GM12878 (cell line): ENCODE measurements around the gene ANK2. TPM values are rescaled to one million over a fixed set of nuclear protein-coding genes. Genes with fewer than 3 reads are reported as not detected.

Experiments
- ATAC-seq: fragments of 200-7000 bp; cut with Tn5 transposase; 3 replicates; pipeline ENCODE4 v1.9.1; 2020; ENCODE audit warnings: mild to moderate bottlenecking, moderate library complexity
- BruUV-seq: library from RNA; stranded (reverse); fragments of 400-500 nt; replicated peaks from 2 replicates; lab custom pipeline; 2021; lab: Mats Ljungman, UMichigan
- CTCF ChIA-PET: fragments of 300-600 bp; sonication (Branson Sonifier 250); formaldehyde crosslinking; extraction: SDS; loops from one replicate; lab custom pipeline; 2021; ENCODE audit warnings: inconsistent platforms; lab: Yijun Ruan, JAX
- POLR2A ChIA-PET: fragments of 350-600 bp; formaldehyde crosslinking; extraction: SDS; loops from one replicate; lab custom pipeline; 2021; ENCODE audit warnings: inconsistent platforms; lab: Charles Lee
- RAD21 ChIA-PET: fragments of 300-600 bp; sonication (Branson Sonifier 250); formaldehyde crosslinking; loops from one replicate; lab custom pipeline; 2023; ENCODE audit warnings: antibody characterized with exemption; ENCODE audit not compliant: unreplicated experiment; lab: Charles Lee
- SMC1A ChIA-PET: fragments of 300-600 bp; sonication (Branson Sonifier 250); formaldehyde crosslinking; loops from one replicate; lab custom pipeline; 2023; ENCODE audit not compliant: unreplicated experiment, uncharacterized antibody; lab: Charles Lee
- DNase-seq: peaks from one replicate; pipeline ENCODE4 v3.0.0-alpha.2; 2011; ENCODE audit warnings: low read depth, low spot score
- FAIRE-seq: peaks from 3 replicates; lab custom pipeline; 2011; peaks lifted over from hg19 to GRCh38; lab: Jason Lieb, UNC
- H2AFZ ChIP-seq: 2 replicates; pipeline ENCODE4 v1.6.0; 2011; ENCODE audit warnings: low read depth, low read length, control low read depth; ENCODE audit not compliant: control insufficient read depth
- H3K27ac ChIP-seq: 2 replicates; pipeline ENCODE4 v1.5.1; 2011; ENCODE audit warnings: control low read depth; ENCODE audit not compliant: control insufficient read depth, insufficient read depth
- H3K27me3 ChIP-seq, 2 experiments: replicated peaks in 1 of 2; 2 replicates each; pipeline versions ENCODE4 v1.6.0 to v1.6.1; 2011; ENCODE audit warnings: low read length in 1 of 2; ENCODE audit not compliant: control insufficient read depth in 2 of 2, insufficient read depth in 2 of 2
- H3K36me3 ChIP-seq, 2 experiments: 2 replicates each; pipeline ENCODE4 v1.5.1; 2011; ENCODE audit warnings: low read length in 1 of 2; ENCODE audit not compliant: control insufficient read depth in 2 of 2, insufficient read depth in 2 of 2
- H3K4me1 ChIP-seq: 2 replicates; pipeline ENCODE4 v1.6.1; 2011; ENCODE audit warnings: mild to moderate bottlenecking, low read length, moderate library complexity, mixed read lengths; ENCODE audit not compliant: control insufficient read depth, insufficient read depth
- H3K4me2 ChIP-seq: 2 replicates; pipeline ENCODE4 v1.6.0; 2011; ENCODE audit warnings: control low read depth; ENCODE audit not compliant: control insufficient read depth, insufficient read depth
- H3K4me3 ChIP-seq: fragments of 200-600 bp; sonication (generic); 2 replicates; pipeline ENCODE4 v1.5.1; 2016
- H3K79me2 ChIP-seq: 2 replicates; pipeline ENCODE4 v1.6.0; 2011; ENCODE audit warnings: low read length; ENCODE audit not compliant: control insufficient read depth, insufficient read depth
- H3K9ac ChIP-seq: 2 replicates; pipeline ENCODE4 v1.8.0; 2011; ENCODE audit warnings: low read length, control low read depth, mixed read lengths; ENCODE audit not compliant: control insufficient read depth, insufficient read depth
- H3K9me3 ChIP-seq: replicated peaks from 3 replicates; pipeline ENCODE4 v1.5.1; 2011; ENCODE audit warnings: mild to moderate bottlenecking, low read length; ENCODE audit not compliant: control insufficient read depth, insufficient read depth
- H4K20me1 ChIP-seq: 2 replicates; pipeline ENCODE4 v1.6.0; 2011; ENCODE audit not compliant: control insufficient read depth, insufficient read depth
- KLF5 ChIP-seq: fragments of 450-650 bp; IDR thresholded peaks from 2 replicates; pipeline ENCODE4 v1.6.1; 2014; ENCODE audit warnings: mild to moderate bottlenecking; ENCODE audit not compliant: partially characterized antibody
- MEF2B ChIP-seq: fragments of 450-650 bp; IDR thresholded peaks from 2 replicates; pipeline ENCODE4 v1.6.1; 2018; ENCODE audit warnings: mild to moderate bottlenecking, moderate library complexity; ENCODE audit not compliant: partially characterized antibody, poor library complexity, severe bottlenecking
- NR2F1 ChIP-seq: fragments of 450-650 bp; conservative IDR thresholded peaks from 2 replicates; pipeline ENCODE4 v1.6.1; 2017; ENCODE audit warnings: mild to moderate bottlenecking
- POLR2A ChIP-seq: IDR thresholded peaks from 2 replicates; pipeline ENCODE4 v1.6.1; 2011; ENCODE audit warnings: low read depth, mild to moderate bottlenecking, low read length
- RCOR1 ChIP-seq: conservative IDR thresholded peaks from 2 replicates; pipeline ENCODE4 v1.6.1; 2012; ENCODE audit warnings: low read depth, low read length, improper control_type of control experiment
- STAT3 ChIP-seq: IDR thresholded peaks from 2 replicates; pipeline ENCODE4 v1.6.1; 2011; ENCODE audit warnings: low read depth, low read length, improper control_type of control experiment
- ZNF622 ChIP-seq: fragments of 450-650 bp; IDR thresholded peaks from 2 replicates; pipeline ENCODE4 v1.6.1; 2017; ENCODE audit warnings: mild to moderate bottlenecking, inconsistent platforms
- WGBS: methylation state at CpG from one replicate; pipeline ENCODE4 v1.1.6; 2016; ENCODE audit warnings: low lambda C conversion rate; ENCODE audit not compliant: insufficient replicate concordance, insufficient coverage; ENCODE audit errors: missing lambda C conversion rate; 5-methylcytosine and 5-hydroxymethylcytosine counted together
- in situ Hi-C: fragments of 300-500 bp; cut with MboI; formaldehyde crosslinking; loops from 9 replicates; pipeline ENCODE4 v1.14.3; 2018; ENCODE audit warnings: mixed read lengths
- intact Hi-C: fragments of 100-400 bp; cut with micrococcal nuclease; formaldehyde crosslinking; loops from one replicate; pipeline ENCODE4 v1.14.2; 2022; ENCODE audit not compliant: unreplicated experiment
- polyA plus RNA-seq, 11 experiments: library from polyadenylated mRNA; depleted of rRNA in 4 of 11; unstranded in 6 of 11; stranded (reverse) in 5 of 11; fragments of >200 nt; fragmentation: Nextera tagmentation in 4 of 11; fragmentation: Illumina TruSeq in 1 of 11; extraction: Ambion mirVana in 4 of 11; extraction: Trizol in 1 of 11; gene quantifications; 1 replicate in 1 of 11; 2 replicates in 10 of 11; pipeline versions ENCODE4 v1.2.1 to v1.2.3, GENCODE V29; 2011 to 2016; ENCODE audit warnings: inconsistent platforms in 2 of 11, missing spikeins in 2 of 11, low read depth in 1 of 11
- total RNA-seq, 4 experiments: library from RNA; depleted of rRNA in 3 of 4; stranded (reverse); fragments of >200 nt in 3 of 4; fragmentation: Illumina TruSeq in 1 of 4; extraction: Trizol in 1 of 4; gene quantifications; 2 replicates each; pipeline versions ENCODE4 v1.2.1 to v1.2.3, GENCODE V29; 2013 to 2021
- TF ChIP-seq, protein P1 (sequence below): fragments of 450-650 bp; conservative IDR thresholded peaks from 2 replicates; pipeline ENCODE4 v1.6.1; 2017; ENCODE audit warnings: mild to moderate bottlenecking, moderate library complexity

ANK2 gene
- total and polyA plus RNA-seq, 10 of the 15 experiments (the other 5 are each of a cell fraction or from before 2014, with no cell fraction given), result 1.6 to 13.0 (median 4.1) TPM

DNA sequence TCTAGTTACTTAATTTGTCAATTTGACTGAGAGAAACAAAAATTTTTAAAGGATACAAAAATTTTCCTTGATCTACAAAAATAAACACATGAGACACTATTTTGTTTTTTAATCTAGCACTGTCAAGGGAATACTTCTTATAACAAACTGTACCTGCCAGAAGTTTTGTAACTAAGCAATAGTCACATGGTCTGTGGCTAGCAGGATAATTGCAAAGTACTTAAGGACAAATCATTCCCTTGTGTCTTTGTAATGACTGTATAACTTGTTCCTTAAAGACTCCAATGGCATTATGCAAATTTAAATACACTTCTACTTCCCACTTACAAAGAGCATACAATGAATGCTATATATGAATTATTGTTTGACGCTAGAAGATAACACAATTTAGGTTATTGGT is 25.1 kb upstream of the ANK2 start:
- H4K20me1 ChIP-seq, result no peaks in the 10 kb centered on the region
- SMC1A ChIA-PET, result no interaction called here
- H3K27ac ChIP-seq, result no peak overlapping the region
- no peaks in the 10 kb centered on the region for H3K9me3 ChIP-seq
- no peak overlapping the region for H3K4me2 ChIP-seq
- no peak for TF ChIP-seq RCOR1
- TF ChIP-seq, protein P1, sequence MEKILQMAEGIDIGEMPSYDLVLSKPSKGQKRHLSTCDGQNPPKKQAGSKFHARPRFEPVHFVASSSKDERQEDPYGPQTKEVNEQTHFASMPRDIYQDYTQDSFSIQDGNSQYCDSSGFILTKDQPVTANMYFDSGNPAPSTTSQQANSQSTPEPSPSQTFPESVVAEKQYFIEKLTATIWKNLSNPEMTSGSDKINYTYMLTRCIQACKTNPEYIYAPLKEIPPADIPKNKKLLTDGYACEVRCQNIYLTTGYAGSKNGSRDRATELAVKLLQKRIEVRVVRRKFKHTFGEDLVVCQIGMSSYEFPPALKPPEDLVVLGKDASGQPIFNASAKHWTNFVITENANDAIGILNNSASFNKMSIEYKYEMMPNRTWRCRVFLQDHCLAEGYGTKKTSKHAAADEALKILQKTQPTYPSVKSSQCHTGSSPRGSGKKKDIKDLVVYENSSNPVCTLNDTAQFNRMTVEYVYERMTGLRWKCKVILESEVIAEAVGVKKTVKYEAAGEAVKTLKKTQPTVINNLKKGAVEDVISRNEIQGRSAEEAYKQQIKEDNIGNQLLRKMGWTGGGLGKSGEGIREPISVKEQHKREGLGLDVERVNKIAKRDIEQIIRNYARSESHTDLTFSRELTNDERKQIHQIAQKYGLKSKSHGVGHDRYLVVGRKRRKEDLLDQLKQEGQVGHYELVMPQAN, result no peak
- TF ChIP-seq KLF5, result no peak
- no peak for TF ChIP-seq POLR2A
- TF ChIP-seq NR2F1, result no peak
- no peak for TF ChIP-seq ZNF622
- TF ChIP-seq, all 136 proteins: peak for 0
- Histone ChIP-seq H3K4me1 (no peaks in the 10 kb centered on the region), H3K27me3 (no peaks in the 10 kb centered on the region), H3K79me2 (no peaks in the 10 kb centered on the region), H3K9ac (no peak overlapping the region), H3K4me3 (no peak overlapping the region), H3K36me3 (no peaks in the 10 kb centered on the region), H2AFZ (no peak overlapping the region)
- DNase-seq (no peak), FAIRE-seq (no peak), ATAC-seq (no peak)
- 55% methylated on average over 1 of the region's 1 CpG for WGBS
- CTCF ChIA-PET, result no interaction called here
- in situ Hi-C loops, result no loop called here
- intact Hi-C loops, result no loop called here
- BruUV-seq, result no TSS peak
- POLR2A ChIA-PET, result no interaction called here
- RAD21 ChIA-PET, result no interaction called here

DNA sequence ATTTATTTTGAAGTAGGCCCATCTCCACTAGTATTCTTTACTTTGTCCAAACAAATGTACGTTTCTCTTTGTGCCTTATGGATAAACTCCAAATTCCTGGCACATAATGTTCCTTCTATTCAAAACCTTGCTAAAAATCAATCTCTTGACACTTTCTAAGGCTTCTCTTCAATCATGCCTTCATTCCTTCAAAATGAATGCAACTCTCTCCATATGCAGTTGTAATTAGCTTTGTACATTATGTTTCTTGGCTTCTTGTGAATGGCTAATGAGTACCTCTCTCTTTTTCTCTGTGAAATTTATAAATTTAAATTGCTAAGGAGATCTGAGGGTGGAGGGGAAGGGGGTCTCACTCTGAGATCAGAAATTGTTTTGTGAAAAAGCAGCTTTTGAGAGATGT is 24.0 kb upstream of the ANK2 start:
- H3K36me3 ChIP-seq, result no peaks in the 10 kb centered on the region
- H3K4me3 ChIP-seq, result no peak overlapping the region
- no peak overlapping the region for H2AFZ ChIP-seq
- H3K4me1 ChIP-seq, result no peaks in the 10 kb centered on the region
- H3K9ac ChIP-seq, result no peak overlapping the region
- CTCF ChIA-PET, result no interaction called here
- RAD21 ChIA-PET, result no interaction called here
- no peak for DNase-seq
- in situ Hi-C loops, result no loop called here
- FAIRE-seq, result no peak
- no peaks in the 10 kb centered on the region for H4K20me1 ChIP-seq
- SMC1A ChIA-PET, result no interaction called here
- TF ChIP-seq STAT3 (no peak), MEF2B (no peak)
- TF ChIP-seq, all 136 proteins: peak for 0
- WGBS, result 0% methylated on average over 1 of the region's 1 CpG
- no peak for ATAC-seq
- H3K9me3 ChIP-seq, result no peaks in the 10 kb centered on the region
- H3K4me2 ChIP-seq, result no peak overlapping the region
- no peak overlapping the region for H3K27ac ChIP-seq
- H3K27me3 ChIP-seq, result no peaks in the 10 kb centered on the region
- intact Hi-C loops, result no loop called here
- BruUV-seq, result no TSS peak
- POLR2A ChIA-PET, result no interaction called here
- H3K79me2 ChIP-seq, result no peaks in the 10 kb centered on the region
